PC-9 (cell line): ENCODE results near the gene RPS6KA3.

ENCODE experiments used
- CTCF ChIP-seq: fragments of 200-600 bp; sonication (generic); conservative IDR thresholded peaks from 2 replicates; pipeline ENCODE4 v1.6.1; 2017; ENCODE audit warnings: mixed run types, antibody characterized with exemption, mild to moderate bottlenecking, moderate library complexity
- EZH2 ChIP-seq: fragments of 200-600 bp; sonication (generic); IDR thresholded peaks from 2 replicates; pipeline ENCODE4 v1.8.0; 2017; ENCODE audit warnings: antibody characterized with exemption, low read depth

GRCh38 chrX:20309806-20310205, 43.1 kb upstream of the RPS6KA3 start:
- TF ChIP-seq CTCF = no peak
- no peak for TF ChIP-seq EZH2
